PC-3 (cell line): Measurements from ENCODE around the gene PALD1. TPM values are rescaled to one million over a fixed set of nuclear protein-coding genes. Genes with fewer than 3 reads are reported as not detected.

ENCODE experiments used
- ATAC-seq: fragments of 200-7000 bp; cut with Tn5 transposase; 2 replicates; pipeline ENCODE4 v1.9.1; 2020; ENCODE audit warnings: mild to moderate bottlenecking, moderate library complexity
- BruUV-seq: library from RNA; stranded (reverse); fragments of 400-500 nt; replicated peaks from 2 replicates; lab custom pipeline; 2021; lab: Mats Ljungman, UMichigan
- CTCF ChIA-PET: fragments of 300-600 bp; sonication (Branson Sonifier 250); formaldehyde crosslinking; loops from one replicate; lab custom pipeline; 2022; ENCODE audit warnings: antibody characterized with exemption; lab: Charles Lee
- POLR2A ChIA-PET: fragments of 300-600 bp; sonication (Branson Sonifier 250); formaldehyde crosslinking; loops from one replicate; lab custom pipeline; 2022; ENCODE audit warnings: antibody characterized with exemption; ENCODE audit not compliant: unreplicated experiment; lab: Charles Lee
- DNase-seq: peaks from one replicate; pipeline ENCODE4 v3.0.0-alpha.2; 2015
- H2AFZ ChIP-seq: fragments of 300-600 bp; sonication (generic); 2 replicates; pipeline ENCODE4 v1.6.0; 2016; ENCODE audit warnings: antibody characterized with exemption, low read length
- H3F3A ChIP-seq: fragments of 300-600 bp; sonication (generic); one replicate; pipeline ENCODE4 v1.6.0; 2017; ENCODE audit warnings: antibody characterized with exemption, low read length, control low read depth, mild to moderate bottlenecking; ENCODE audit not compliant: unreplicated experiment
- H3K27ac ChIP-seq: fragments of 300-600 bp; sonication (generic); 2 replicates; pipeline ENCODE4 v1.5.1; 2016; ENCODE audit warnings: mild to moderate bottlenecking, low read length
- H3K27me3 ChIP-seq: fragments of 300-600 bp; sonication (generic); 2 replicates; pipeline ENCODE4 v1.6.1; 2016; ENCODE audit warnings: low read length, mixed read lengths
- H3K36me3 ChIP-seq: fragments of 300-600 bp; sonication (generic); 2 replicates; pipeline ENCODE4 v1.6.1; 2016; ENCODE audit warnings: low read depth, mixed run types, low read length, mixed read lengths
- H3K4me1 ChIP-seq: fragments of 300-600 bp; sonication (generic); 2 replicates; pipeline ENCODE4 v1.5.1; 2016; ENCODE audit warnings: low read length; ENCODE audit not compliant: insufficient read depth
- H3K4me2 ChIP-seq: fragments of 300-600 bp; sonication (generic); 2 replicates; pipeline ENCODE4 v1.6.0; 2016; ENCODE audit warnings: low read length
- H3K4me3 ChIP-seq: fragments of 300-600 bp; sonication (generic); 2 replicates; pipeline ENCODE4 v1.5.1; 2016; ENCODE audit warnings: mild to moderate bottlenecking, low read length, mixed read lengths
- H3K79me2 ChIP-seq: fragments of 300-600 bp; sonication (generic); 2 replicates; pipeline ENCODE4 v1.6.1; 2017; ENCODE audit warnings: low read length, mixed read lengths
- H3K9ac ChIP-seq: fragments of 300-600 bp; sonication (generic); 2 replicates; pipeline ENCODE4 v1.6.0; 2016; ENCODE audit warnings: mild to moderate bottlenecking, low read length
- H3K9me2 ChIP-seq: fragments of 300-600 bp; sonication (generic); replicated peaks from 2 replicates; pipeline ENCODE4 v1.6.1; 2016; ENCODE audit warnings: mixed run types, low read length, mixed read lengths
- H3K9me3 ChIP-seq: fragments of 300-600 bp; sonication (generic); 2 replicates; pipeline ENCODE4 v1.6.1; 2016; ENCODE audit warnings: low read length, mixed read lengths
- H4K20me1 ChIP-seq: fragments of 300-600 bp; sonication (generic); 2 replicates; pipeline ENCODE4 v1.6.1; 2016; ENCODE audit warnings: low read length, mixed read lengths
- CTCF ChIP-seq: fragments of 300-600 bp; sonication (generic); conservative IDR thresholded peaks from 2 replicates; pipeline ENCODE4 v1.5.1; 2017; ENCODE audit warnings: antibody characterized with exemption, low read depth, mild to moderate bottlenecking, low read length
- EZH2 ChIP-seq: fragments of 300-600 bp; sonication (generic); IDR thresholded peaks from one replicate; pipeline ENCODE4 v1.6.1; 2017; ENCODE audit warnings: antibody characterized with exemption, mild to moderate bottlenecking, low read length; ENCODE audit not compliant: unreplicated experiment
- EZH2phosphoT487 ChIP-seq: fragments of 300-600 bp; sonication (generic); IDR thresholded peaks from 2 replicates; pipeline ENCODE4 v1.6.1; 2018; ENCODE audit warnings: mild to moderate bottlenecking, antibody characterized with exemption, low read length, borderline replicate concordance
- intact Hi-C: fragments of 100-400 bp; cut with micrococcal nuclease; formaldehyde crosslinking; loops from 2 replicates; pipeline ENCODE4 v1.9.0; 2023
- total RNA-seq: library from RNA; depleted of rRNA; stranded (reverse); fragments of >200 nt; gene quantifications from 2 replicates; pipeline ENCODE4 v1.2.3, GENCODE V29; 2014

PALD1 gene
- total RNA-seq, 1 experiment from 2014 or later: 0.80 TPM

GRCh38 chr10:70550459-70550858 is 71.9 kb downstream of the PALD1 start:
- POLR2A ChIA-PET: no interaction called here
- CTCF ChIA-PET: interaction anchor here (1.1 kb wide), 1 partner anchor 8 kb away, joined by 3 read pairs; no protein-coding TSS in a partner anchor
- H4K20me1 ChIP-seq: no peaks in the 10 kb centered on the region
- BruUV-seq: no TSS peak
- DNase-seq (no peak), ATAC-seq (no peak)
- TF ChIP-seq EZH2 (no peak), CTCF (no peak), EZH2phosphoT487 (no peak)
- no peaks in the 10 kb centered on the region for H3F3A ChIP-seq
- H3K36me3 ChIP-seq: no peaks in the 10 kb centered on the region
- no peak overlapping the region for H3K4me2 ChIP-seq
- no peaks in the 10 kb centered on the region for H3K9me2 ChIP-seq
- no peak overlapping the region for H3K27ac ChIP-seq
- no peak overlapping the region for H2AFZ ChIP-seq
- H3K4me3 ChIP-seq: no peak overlapping the region
- no peaks in the 10 kb centered on the region for H3K4me1 ChIP-seq
- intact Hi-C loops: loop anchor here (1.0 kb wide), 3 partner anchors 209 to 330 kb away; partner anchors contain the start of gene SGPL1
- H3K9me3 ChIP-seq: no peaks in the 10 kb centered on the region
- H3K9ac ChIP-seq: no peak overlapping the region
- no peaks in the 10 kb centered on the region for H3K27me3 ChIP-seq
- H3K79me2 ChIP-seq: no peaks in the 10 kb centered on the region

GRCh38 chr10:70551466-70551865 is 72.9 kb downstream of the PALD1 start:
- intact Hi-C loops: no loop called here
- DNase-seq (no peak), ATAC-seq (no peak)
- no peak overlapping the region for H2AFZ ChIP-seq
- H4K20me1 ChIP-seq: no peaks in the 10 kb centered on the region
- POLR2A ChIA-PET: interaction anchor here (0.6 kb wide), 1 partner anchor 566 kb away, joined by 6 read pairs; no protein-coding TSS in a partner anchor
- H3K9me2 ChIP-seq: no peaks in the 10 kb centered on the region
- no peaks in the 10 kb centered on the region for H3K4me1 ChIP-seq
- CTCF ChIA-PET: interaction anchor here (0.6 to 1.1 kb wide), 3 partner anchors 9 to 146 kb away, joined by 3 to 4 read pairs (median 3); no protein-coding TSS in a partner anchor
- H3K36me3 ChIP-seq: no peaks in the 10 kb centered on the region
- no peak overlapping the region for H3K4me2 ChIP-seq
- TF ChIP-seq CTCF: peak; percentile 45
- no peak for TF ChIP-seq EZH2
- TF ChIP-seq EZH2phosphoT487: no peak
- H3K27me3 ChIP-seq: no peaks in the 10 kb centered on the region
- no peak overlapping the region for H3K4me3 ChIP-seq
- no peak overlapping the region for H3K27ac ChIP-seq
- H3K9me3 ChIP-seq: no peaks in the 10 kb centered on the region
- H3K9ac ChIP-seq: no peak overlapping the region
- H3K79me2 ChIP-seq: no peaks in the 10 kb centered on the region
- no peaks in the 10 kb centered on the region for H3F3A ChIP-seq
- no TSS peak for BruUV-seq

- no peak overlapping the region for H2AFZ ChIP-seq
- no peak overlapping the region for H3K4me2 ChIP-seq
- H3K79me2 ChIP-seq: no peaks in the 10 kb centered on the region
- H3K9ac ChIP-seq: no peak overlapping the region
- no peaks in the 10 kb centered on the region for H3K27me3 ChIP-seq
- H3K27ac ChIP-seq: no peak overlapping the region
- ATAC-seq (no peak), DNase-seq (no peak)
- H3K9me3 ChIP-seq: no peaks in the 10 kb centered on the region
- no peaks in the 10 kb centered on the region for H3K9me2 ChIP-seq
- H4K20me1 ChIP-seq: no peaks in the 10 kb centered on the region
- TF ChIP-seq CTCF (no peak), EZH2phosphoT487 (no peak), EZH2 (no peak)
- BruUV-seq: no TSS peak
- H3K4me1 ChIP-seq: no peaks in the 10 kb centered on the region
- H3F3A ChIP-seq: no peaks in the 10 kb centered on the region
- ChIA-PET POLR2A (no interaction called here), CTCF (interaction anchor here (0.6 to 0.7 kb wide), 2 partner anchors 31 to 147 kb away, joined by 3 to 4 read pairs; no protein-coding TSS in a partner anchor)
- H3K4me3 ChIP-seq: no peak overlapping the region
- no peaks in the 10 kb centered on the region for H3K36me3 ChIP-seq
- intact Hi-C loops: no loop called here
Observed at GRCh38 chr10:70551971-70552422, 73.4 kb downstream of the PALD1 start.
